Loucy (cell line): ENCODE measurements around the gene SERPINA1.

Experiments used
- H2AFZ ChIP-seq: fragments of 200-600 bp; sonication (generic); 2 replicates; pipeline ENCODE4 v1.6.0; 2016; ENCODE audit warnings: antibody characterized with exemption, mild to moderate bottlenecking, low read length, moderate library complexity
- H3F3A ChIP-seq: fragments of 200-600 bp; 2 replicates; pipeline ENCODE4 v1.6.0; 2016; ENCODE audit warnings: antibody characterized with exemption, low read depth, mild to moderate bottlenecking
- H3K27me3 ChIP-seq: fragments of 200-600 bp; sonication (generic); 2 replicates; pipeline ENCODE4 v1.6.1; 2014; ENCODE audit warnings: low read length, mild to moderate bottlenecking; ENCODE audit not compliant: insufficient read depth, poor library complexity, severe bottlenecking
- H3K36me3 ChIP-seq: fragments of 200-600 bp; sonication (generic); 2 replicates; pipeline ENCODE4 v1.6.1; 2016; ENCODE audit warnings: low read length; ENCODE audit not compliant: insufficient read depth
- H3K4me1 ChIP-seq: fragments of 200-600 bp; sonication (generic); 2 replicates; pipeline ENCODE4 v1.5.1; 2014; ENCODE audit warnings: low read length, mild to moderate bottlenecking; ENCODE audit not compliant: insufficient read depth, poor library complexity, severe bottlenecking
- H3K4me2 ChIP-seq: fragments of 200-600 bp; sonication (generic); 2 replicates; pipeline ENCODE4 v1.6.0; 2014; ENCODE audit warnings: antibody characterized with exemption, low read length, low read depth, mild to moderate bottlenecking; ENCODE audit not compliant: poor library complexity, severe bottlenecking
- H3K4me3 ChIP-seq: fragments of 200-600 bp; sonication (generic); 2 replicates; pipeline ENCODE4 v1.5.1; 2014; ENCODE audit warnings: low read length, mild to moderate bottlenecking, mixed read lengths; ENCODE audit not compliant: poor library complexity, severe bottlenecking
- H3K79me2 ChIP-seq: fragments of 200-600 bp; sonication (generic); 2 replicates; pipeline ENCODE4 v1.6.1; 2014; ENCODE audit warnings: low read length; ENCODE audit not compliant: insufficient read depth
- H3K9ac ChIP-seq: fragments of 200-600 bp; sonication (generic); 2 replicates; pipeline ENCODE4 v1.6.0; 2014; ENCODE audit warnings: mild to moderate bottlenecking, low read depth, low read length, moderate library complexity; ENCODE audit not compliant: poor library complexity, severe bottlenecking
- H3K9me2 ChIP-seq: fragments of 200-600 bp; sonication (generic); replicated peaks from 2 replicates; pipeline ENCODE4 v1.6.1; 2016; ENCODE audit warnings: low read depth, low read length, mixed read lengths
- H3K9me3 ChIP-seq: fragments of 200-600 bp; sonication (generic); 2 replicates; pipeline ENCODE4 v1.6.1; 2014; ENCODE audit warnings: mild to moderate bottlenecking, antibody characterized with exemption, low read length, low read depth; ENCODE audit not compliant: insufficient read depth
- H4K20me1 ChIP-seq: fragments of 200-600 bp; sonication (generic); 2 replicates; pipeline ENCODE4 v1.6.0; 2014; ENCODE audit warnings: antibody characterized with exemption, low read length, mild to moderate bottlenecking; ENCODE audit not compliant: insufficient read depth, poor library complexity, severe bottlenecking
- EZH2phosphoT487 ChIP-seq: fragments of 200-600 bp; IDR thresholded peaks from 2 replicates; pipeline ENCODE4 v1.6.1; 2018; ENCODE audit warnings: antibody characterized with exemption, mild to moderate bottlenecking, moderate library complexity, borderline replicate concordance
- TF ChIP-seq, protein P1 (sequence below): fragments of 200-600 bp; sonication (generic); conservative IDR thresholded peaks from 2 replicates; pipeline ENCODE4 v1.5.1; 2014; ENCODE audit warnings: mild to moderate bottlenecking, antibody characterized with exemption, low read length

Gene SERPINA1

DNA sequence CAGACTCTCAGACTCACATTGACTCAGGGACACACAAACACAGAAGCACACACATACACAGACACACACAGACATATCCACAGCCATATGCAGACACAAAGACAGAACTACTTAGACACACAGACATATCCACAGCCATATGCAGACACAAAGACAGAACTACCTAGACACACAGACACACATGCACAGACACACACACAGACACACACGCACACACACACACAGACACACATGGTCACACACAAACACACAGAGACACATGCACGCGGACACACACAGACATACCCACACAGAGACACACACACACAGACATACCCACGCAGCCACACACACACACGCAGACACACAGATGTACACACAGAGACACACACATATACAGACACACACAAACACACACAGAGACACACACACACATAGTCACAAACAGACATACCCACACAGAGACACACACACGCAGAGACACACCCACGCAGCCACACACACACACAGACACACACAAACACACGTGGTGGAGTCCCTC, 25.7 kb downstream of the SERPINA1 start:
- H3K9ac ChIP-seq, result no peak overlapping the region
- no peaks in the 10 kb centered on the region for H3K79me2 ChIP-seq
- H2AFZ ChIP-seq, result no peak overlapping the region
- TF ChIP-seq, protein P1, sequence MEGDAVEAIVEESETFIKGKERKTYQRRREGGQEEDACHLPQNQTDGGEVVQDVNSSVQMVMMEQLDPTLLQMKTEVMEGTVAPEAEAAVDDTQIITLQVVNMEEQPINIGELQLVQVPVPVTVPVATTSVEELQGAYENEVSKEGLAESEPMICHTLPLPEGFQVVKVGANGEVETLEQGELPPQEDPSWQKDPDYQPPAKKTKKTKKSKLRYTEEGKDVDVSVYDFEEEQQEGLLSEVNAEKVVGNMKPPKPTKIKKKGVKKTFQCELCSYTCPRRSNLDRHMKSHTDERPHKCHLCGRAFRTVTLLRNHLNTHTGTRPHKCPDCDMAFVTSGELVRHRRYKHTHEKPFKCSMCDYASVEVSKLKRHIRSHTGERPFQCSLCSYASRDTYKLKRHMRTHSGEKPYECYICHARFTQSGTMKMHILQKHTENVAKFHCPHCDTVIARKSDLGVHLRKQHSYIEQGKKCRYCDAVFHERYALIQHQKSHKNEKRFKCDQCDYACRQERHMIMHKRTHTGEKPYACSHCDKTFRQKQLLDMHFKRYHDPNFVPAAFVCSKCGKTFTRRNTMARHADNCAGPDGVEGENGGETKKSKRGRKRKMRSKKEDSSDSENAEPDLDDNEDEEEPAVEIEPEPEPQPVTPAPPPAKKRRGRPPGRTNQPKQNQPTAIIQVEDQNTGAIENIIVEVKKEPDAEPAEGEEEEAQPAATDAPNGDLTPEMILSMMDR, result no peak
- TF ChIP-seq EZH2phosphoT487, result no peak
- H3K9me2 ChIP-seq, result no peaks in the 10 kb centered on the region
- H4K20me1 ChIP-seq, result no peaks in the 10 kb centered on the region
- H3K4me3 ChIP-seq, result no peak overlapping the region
- no peaks in the 10 kb centered on the region for H3K4me1 ChIP-seq
- H3K4me2 ChIP-seq, result no peak overlapping the region
- no peaks in the 10 kb centered on the region for H3F3A ChIP-seq
- no peaks in the 10 kb centered on the region for H3K36me3 ChIP-seq
- H3K27me3 ChIP-seq, result no peaks in the 10 kb centered on the region
- no peaks in the 10 kb centered on the region for H3K9me3 ChIP-seq

GRCh38 chr14:94361682-94362081, 26.7 kb downstream of the SERPINA1 start:
- Histone ChIP-seq H3K9me3 (no peaks in the 10 kb centered on the region), H4K20me1 (no peaks in the 10 kb centered on the region), H3K4me2 (no peak overlapping the region), H2AFZ (no peak overlapping the region), H3K4me1 (no peaks in the 10 kb centered on the region), H3K36me3 (no peaks in the 10 kb centered on the region), H3K4me3 (no peak overlapping the region), H3K9me2 (no peaks in the 10 kb centered on the region), H3F3A (no peaks in the 10 kb centered on the region), H3K27me3 (no peaks in the 10 kb centered on the region), H3K9ac (no peak overlapping the region), H3K79me2 (no peaks in the 10 kb centered on the region)
- TF ChIP-seq, protein P1, result no peak
- no peak for TF ChIP-seq EZH2phosphoT487

DNA sequence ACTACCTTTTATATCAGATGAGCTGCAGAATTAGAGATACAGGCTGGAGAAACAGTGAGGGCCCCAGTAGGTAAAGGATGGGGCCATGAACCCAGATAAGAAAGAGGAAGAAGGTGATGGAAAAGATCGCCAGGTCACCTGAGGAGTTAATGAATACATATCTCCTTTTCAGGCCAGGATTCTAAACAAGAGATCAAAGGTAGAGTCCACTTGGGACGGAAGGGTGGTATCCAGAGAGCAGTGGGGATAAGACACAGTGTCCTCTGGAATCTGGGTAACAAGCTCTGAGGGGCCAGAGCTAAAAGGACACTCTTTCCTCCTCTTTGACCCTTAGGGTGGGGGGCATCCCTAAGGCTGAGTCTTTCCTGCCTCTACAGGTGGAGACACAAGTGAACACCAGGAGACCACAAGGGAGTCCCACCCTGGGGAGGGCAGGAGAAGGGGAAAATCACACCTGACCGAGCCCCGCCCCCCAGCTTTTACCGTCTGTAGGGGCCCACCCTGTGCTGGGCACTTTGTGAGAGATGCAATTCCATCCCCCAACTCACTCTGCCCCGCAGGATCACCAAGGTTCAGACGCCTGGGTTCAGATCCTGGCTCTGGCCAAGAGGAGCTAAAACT, 27.3 kb downstream of the SERPINA1 start:
- no peaks in the 10 kb centered on the region for H3K36me3 ChIP-seq
- TF ChIP-seq EZH2phosphoT487, result no peak
- TF ChIP-seq, protein P1, result no peak
- no peak overlapping the region for H3K9ac ChIP-seq
- no peaks in the 10 kb centered on the region for H3F3A ChIP-seq
- no peak overlapping the region for H3K4me3 ChIP-seq
- H3K9me2 ChIP-seq, result no peaks in the 10 kb centered on the region
- H3K27me3 ChIP-seq, result no peaks in the 10 kb centered on the region
- no peak overlapping the region for H3K4me2 ChIP-seq
- H3K79me2 ChIP-seq, result no peaks in the 10 kb centered on the region
- H3K9me3 ChIP-seq, result no peaks in the 10 kb centered on the region
- H4K20me1 ChIP-seq, result no peaks in the 10 kb centered on the region
- H3K4me1 ChIP-seq, result no peaks in the 10 kb centered on the region
- H2AFZ ChIP-seq, result no peak overlapping the region
